Epithelial cell of proximal tubule (primary cell): ENCODE measurements around the gene TADA2A. TPM values are rescaled to one million over a fixed set of nuclear protein-coding genes. Genes with fewer than 3 reads are reported as not detected.

ENCODE experiments used
- DNase-seq: peaks from one replicate; pipeline ENCODE4 v3.0.0-alpha.2; 2011; ENCODE audit warnings: low read depth
- H3K4me3 ChIP-seq: 2 replicates; pipeline ENCODE4 v1.5.1; 2011; ENCODE audit warnings: low read depth, mild to moderate bottlenecking, low read length
- CTCF ChIP-seq: conservative IDR thresholded peaks from 2 replicates; pipeline ENCODE4 v1.5.1; 2012; ENCODE audit warnings: low read depth, mild to moderate bottlenecking, low read length
- total RNA-seq: library from RNA; depleted of rRNA; stranded (reverse); fragments of >200 nt; gene quantifications from 2 replicates; pipeline ENCODE4 v1.2.3, GENCODE V29; 2015

TADA2A gene
- total RNA-seq, 1 donor from 2014 or later: 10.4 TPM

DNA sequence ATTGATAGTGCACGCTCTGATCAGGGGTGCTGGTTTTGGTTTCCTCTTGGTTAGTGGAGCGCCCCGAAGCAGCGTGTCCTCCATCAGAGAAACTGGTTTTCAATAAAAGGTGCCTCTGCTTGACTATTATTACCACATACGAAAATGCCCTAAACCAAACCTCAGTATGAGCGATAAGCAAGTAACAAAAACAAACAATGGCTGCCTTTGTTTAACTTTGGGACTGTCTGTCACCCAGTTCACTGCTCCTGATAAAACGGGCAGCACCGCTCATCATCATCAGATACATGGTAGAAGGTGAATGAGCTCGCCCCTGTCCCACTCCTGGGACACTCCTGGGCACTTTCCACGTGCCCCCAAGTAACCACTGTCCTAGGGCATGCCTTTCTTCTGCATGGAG, 107.0 kb downstream of the TADA2A start:
- no peak overlapping the region for H3K4me3 ChIP-seq
- no peak for DNase-seq
- no peak for TF ChIP-seq CTCF

- DNase-seq: no peak
- no peak overlapping the region for H3K4me3 ChIP-seq
- no peak for TF ChIP-seq CTCF
Measured at GRCh38 chr17:37516127-37516571, 109.5 kb downstream of the TADA2A start.

GRCh38 chr17:37517881-37518280, 111.2 kb downstream of the TADA2A start:
- no peak overlapping the region for H3K4me3 ChIP-seq
- no peak for TF ChIP-seq CTCF
- DNase-seq: no peak

- H3K4me3 ChIP-seq: no peak overlapping the region
- no peak for DNase-seq
- TF ChIP-seq CTCF: no peak
Measured at GRCh38 chr17:37518826-37519225, 112.1 kb downstream of the TADA2A start.

DNA sequence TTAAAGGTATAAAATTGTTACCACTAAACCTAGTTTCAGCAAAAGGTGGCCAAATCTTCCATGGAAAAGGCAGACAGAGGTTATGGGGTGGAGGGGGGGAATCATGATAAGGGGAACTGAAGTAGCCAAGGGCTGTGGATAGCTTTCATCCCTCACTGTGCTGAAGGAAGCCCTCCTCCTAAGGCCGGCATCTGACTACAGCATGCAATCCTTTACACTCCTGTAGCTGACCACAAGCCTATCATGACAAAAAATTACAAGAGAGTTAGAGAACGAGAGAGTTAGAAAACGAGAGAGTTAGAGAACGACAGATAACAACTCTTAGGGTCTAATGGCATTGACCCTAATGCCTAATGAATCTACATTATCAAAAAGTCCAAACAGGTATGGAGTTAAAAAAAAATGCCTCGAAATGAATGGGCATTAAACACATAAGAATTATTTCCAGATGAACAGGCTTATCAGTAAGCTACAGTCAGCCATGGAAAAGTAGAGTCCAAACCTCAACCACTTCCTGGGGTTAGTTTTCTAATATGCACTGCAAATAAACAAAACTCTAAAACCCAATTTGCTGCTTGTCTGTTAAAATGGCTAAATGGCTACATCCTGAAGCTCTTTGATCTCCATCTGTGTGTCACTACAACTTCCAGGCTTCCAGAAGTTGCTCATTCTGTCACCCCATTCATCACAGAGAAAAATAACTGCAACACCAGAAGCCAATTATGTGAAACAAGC, 112.7 kb downstream of the TADA2A start:
- no peak for DNase-seq
- no peak for TF ChIP-seq CTCF
- no peak overlapping the region for H3K4me3 ChIP-seq

GRCh38 chr17:37520174-37520573, 113.5 kb downstream of the TADA2A start:
- no peak for TF ChIP-seq CTCF
- no peak for DNase-seq
- no peak overlapping the region for H3K4me3 ChIP-seq

- H3K4me3 ChIP-seq: no peak overlapping the region
- DNase-seq: no peak
- TF ChIP-seq CTCF: no peak
Measured at GRCh38 chr17:37521821-37522220, 115.1 kb downstream of the TADA2A start.
